ENCODE measurements around the gene TM4SF1. TPM values are rescaled to one million over a fixed set of nuclear protein-coding genes. Genes with fewer than 3 reads are reported as not detected.

Gene TM4SF1
- total and polyA plus RNA-seq, 8 donors = 29.8 to 468 (median 90.0) TPM

- H3K9me3 ChIP-seq = no peaks in the 10 kb centered on the region
- no peaks in the 10 kb centered on the region for H3K27me3 ChIP-seq
- H3K4me3 ChIP-seq = no peak overlapping the region
- WGBS, 5 donors = 67 to 98% (median 92%) methylated on average over 2 of the region's 2 CpGs
- peaks cover under 1 to 21% (median 10%) of the 10 kb centered on the region in 4 donors for H3K4me1 ChIP-seq
- TF ChIP-seq EP300 (IDR thresholded peaks at IDR 0.05) (no peak), CTCF (IDR thresholded peaks at IDR 0.05) (no peak), POLR2AphosphoS5 (IDR thresholded peaks at IDR 0.05) (no peak), POLR2A (IDR thresholded peaks at IDR 0.05) (no peak)
- no peaks in the 10 kb centered on the region for H3K36me3 ChIP-seq
- no peak for DNase-seq
- peak overlapping the region; percentile 63 to 88 (median 78) for H3K27ac ChIP-seq
- intact Hi-C loops (cut with DNase I; ENCODE audit: low total_unique reads) = no loop called here
These were observed 28.8 kb upstream of the TM4SF1 start for GRCh38 chr3:149406244-149406752.

- intact Hi-C loops (cut with DNase I; ENCODE audit: low total_unique reads) = no loop called here
- peak overlapping the region in 4 of 5 donors; percentile 74 to 88 (median 81) for H3K27ac ChIP-seq
These were observed 26.0 kb upstream of the TM4SF1 start for GRCh38 chr3:149403443-149403842.

GRCh38 chr3:149402481-149402880, 25.0 kb upstream of the TM4SF1 start:
- Histone ChIP-seq H3K27me3 (no peaks in the 10 kb centered on the region), H3K27ac (peak overlapping the region in 4 of 5 donors; percentile 74 to 88 (median 81)), H3K4me3 (no peak overlapping the region), H3K4me1 (peaks cover 0 to 16% (median 11%) of the 10 kb centered on the region in 4 donors), H3K36me3 (no peaks in the 10 kb centered on the region), H3K9me3 (no peaks in the 10 kb centered on the region)
- intact Hi-C loops (cut with DNase I; ENCODE audit: low total_unique reads) = no loop called here
- WGBS, 5 donors = 36 to 69% (median 55%) methylated on average over 3 of the region's 3 CpGs
- no peak for DNase-seq
- no peak for TF ChIP-seq CTCF (IDR thresholded peaks at IDR 0.05)
- TF ChIP-seq POLR2AphosphoS5 (IDR thresholded peaks at IDR 0.05) = no peak
- TF ChIP-seq POLR2A (IDR thresholded peaks at IDR 0.05) = no peak
- no peak for TF ChIP-seq EP300 (IDR thresholded peaks at IDR 0.05)

More at GRCh38 chr3:149403443-149403842, 26.0 kb upstream of the TM4SF1 start:
- TF ChIP-seq POLR2AphosphoS5 (IDR thresholded peaks at IDR 0.05) (no peak), EP300 (IDR thresholded peaks at IDR 0.05) (no peak), POLR2A (IDR thresholded peaks at IDR 0.05) (no peak), CTCF (IDR thresholded peaks at IDR 0.05) (no peak)
- Histone ChIP-seq H3K4me3 (no peak overlapping the region), H3K27me3 (no peaks in the 10 kb centered on the region), H3K4me1 (peaks cover 4 to 18% (median 11%) of the 10 kb centered on the region in 4 donors), H3K36me3 (no peaks in the 10 kb centered on the region), H3K9me3 (no peaks in the 10 kb centered on the region)
- no peak for DNase-seq
- WGBS, 5 donors = 95 to 97% (median 97%) methylated on average over 2 of the region's 2 CpGs

- WGBS, 5 donors = 23 to 57% (median 49%) methylated on average over 2 of the region's 2 CpGs
- H3K27ac ChIP-seq = peak overlapping the region; percentile 74 to 95 (median 82)
- intact Hi-C loops (cut with DNase I; ENCODE audit: low total_unique reads) = no loop called here
These were observed 24.5 kb upstream of the TM4SF1 start for GRCh38 chr3:149401926-149402310.

More at GRCh38 chr3:149401926-149402310, 24.5 kb upstream of the TM4SF1 start:
- no peak overlapping the region for H3K4me3 ChIP-seq
- no peaks in the 10 kb centered on the region for H3K36me3 ChIP-seq
- H3K27me3 ChIP-seq = no peaks in the 10 kb centered on the region
- H3K9me3 ChIP-seq = no peaks in the 10 kb centered on the region
- peaks cover 0 to 13% (median 11%) of the 10 kb centered on the region in 4 donors for H3K4me1 ChIP-seq
- DNase-seq = no peak
- no peak for TF ChIP-seq EP300 (IDR thresholded peaks at IDR 0.05)
- TF ChIP-seq CTCF (IDR thresholded peaks at IDR 0.05) = no peak
- TF ChIP-seq POLR2AphosphoS5 (IDR thresholded peaks at IDR 0.05) = no peak
- TF ChIP-seq POLR2A (IDR thresholded peaks at IDR 0.05) = no peak
